A172 (cell line): ENCODE results near the gene SLC38A8. TPM values are rescaled to one million over a fixed set of nuclear protein-coding genes. Genes with fewer than 3 reads are reported as not detected.
A peak's percentile ranks its signal among the peaks of the same experiment; 100 is the strongest.

Source experiments
- DNase-seq: peaks from one replicate; pipeline ENCODE4 v3.0.0-alpha.2; 2015; ENCODE audit warnings: low spot score
- total RNA-seq: library from RNA; depleted of rRNA; stranded (reverse); fragments of >200 nt; shearing (Covaris generic); gene quantifications from 2 replicates; pipeline ENCODE4 v1.2.3, GENCODE V29; 2014

SLC38A8 gene
- total RNA-seq, 1 experiment from 2014 or later: not detected

- no peak for DNase-seq
Measured at GRCh38 chr16:84068783-84069462, 26.3 kb upstream of the SLC38A8 start.

DNA sequence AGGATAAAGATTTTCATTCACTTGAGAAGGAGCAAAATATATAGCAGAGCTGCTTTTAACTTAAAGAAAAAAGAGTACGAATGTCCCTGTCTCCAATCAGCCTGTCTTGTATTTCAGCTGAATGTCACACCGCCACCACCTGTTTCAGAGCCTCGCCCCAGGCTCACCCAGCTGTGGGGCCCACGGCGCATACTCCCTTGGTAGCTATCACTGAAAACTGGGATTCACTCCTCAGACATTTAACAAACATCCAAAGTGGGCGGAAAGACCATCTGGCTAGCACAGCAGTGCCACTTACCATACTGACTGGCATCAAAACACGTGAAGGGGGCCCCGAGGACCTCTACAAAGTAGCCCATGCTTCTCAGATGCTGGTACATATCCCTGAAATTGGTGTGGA is 25.4 kb upstream of the SLC38A8 start:
- DNase-seq: no peak

- no peak for DNase-seq
Measured at GRCh38 chr16:84067640-84068039, 25.0 kb upstream of the SLC38A8 start.

DNA sequence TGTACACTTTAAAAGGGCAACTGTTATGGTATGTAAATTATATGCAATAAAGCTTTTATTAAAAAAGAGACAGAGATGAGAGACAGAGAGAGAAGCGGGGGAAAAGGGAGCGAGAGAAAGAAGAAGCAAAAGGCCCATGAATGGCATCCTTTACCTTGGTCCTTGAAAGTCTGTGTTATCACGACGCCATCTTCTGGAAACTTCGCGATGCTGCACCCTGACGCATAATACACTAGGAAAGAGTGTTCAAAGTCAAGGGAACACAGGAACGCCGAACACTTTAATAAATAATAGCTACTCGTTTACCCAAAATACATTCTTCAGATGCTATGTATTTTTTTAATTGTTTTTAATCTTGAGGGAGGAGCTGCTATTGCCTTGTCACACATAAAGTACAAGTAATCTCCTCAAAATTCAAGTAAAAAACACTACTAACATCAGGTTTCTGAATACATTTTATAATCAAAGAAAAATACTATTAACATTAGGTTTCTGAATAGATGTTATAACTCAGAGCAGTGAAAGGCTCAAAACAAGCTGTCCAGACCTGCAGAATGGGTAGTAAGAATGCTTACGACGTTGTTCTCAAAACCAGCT is 23.0 kb upstream of the SLC38A8 start:
- peak; percentile 60 for DNase-seq

- no peak for DNase-seq
Measured at GRCh38 chr16:84063980-84064379, 21.4 kb upstream of the SLC38A8 start.

GRCh38 chr16:84062734-84063640 is 20.4 kb upstream of the SLC38A8 start:
- DNase-seq: peak; percentile 89

GRCh38 chr16:84061236-84061819 is 18.7 kb upstream of the SLC38A8 start:
- no peak for DNase-seq

GRCh38 chr16:84059946-84060901 is 17.6 kb upstream of the SLC38A8 start:
- DNase-seq: no peak

DNA sequence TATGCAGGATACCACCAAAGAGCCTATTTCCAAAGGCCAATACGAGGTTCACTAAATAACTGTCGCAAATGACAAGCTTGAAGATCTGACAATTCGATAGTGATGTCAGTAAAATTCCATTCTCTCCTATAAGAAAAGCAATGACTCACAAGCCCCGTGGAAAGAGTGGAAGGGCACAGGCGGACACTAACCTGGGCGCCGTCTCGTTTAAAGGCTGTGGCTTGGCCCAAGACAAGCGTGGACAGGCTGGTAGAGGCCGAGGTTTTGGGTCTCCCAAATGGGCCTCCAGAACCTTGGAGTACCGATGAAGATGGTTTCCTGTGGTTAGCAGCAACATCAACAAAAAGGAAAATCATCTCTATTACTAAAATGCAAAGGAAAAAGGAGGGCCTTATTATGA is 16.5 kb upstream of the SLC38A8 start:
- DNase-seq: no peak

GRCh38 chr16:84058664-84059063 is 16.1 kb upstream of the SLC38A8 start:
- DNase-seq: no peak

DNA sequence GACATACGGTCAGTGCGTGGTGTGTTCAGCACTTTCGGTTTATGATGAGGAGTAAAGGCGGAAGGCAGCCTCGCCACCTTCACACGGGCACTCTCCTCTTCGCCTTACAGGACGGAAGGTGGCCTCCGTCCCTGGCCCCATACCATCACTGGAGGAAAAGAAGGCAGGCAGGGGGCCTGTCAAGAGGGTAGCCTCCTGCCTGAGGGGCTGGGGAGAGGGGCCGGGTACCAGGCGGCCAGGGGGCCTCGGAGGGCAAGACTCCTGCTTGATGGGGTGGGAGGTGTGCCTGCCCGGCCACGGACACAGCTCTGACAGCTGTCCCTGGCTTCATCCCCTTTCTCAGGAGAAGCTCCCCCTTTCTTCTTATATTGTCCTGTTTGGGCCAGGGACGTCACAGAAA is 15.6 kb upstream of the SLC38A8 start:
- no peak for DNase-seq

DNA sequence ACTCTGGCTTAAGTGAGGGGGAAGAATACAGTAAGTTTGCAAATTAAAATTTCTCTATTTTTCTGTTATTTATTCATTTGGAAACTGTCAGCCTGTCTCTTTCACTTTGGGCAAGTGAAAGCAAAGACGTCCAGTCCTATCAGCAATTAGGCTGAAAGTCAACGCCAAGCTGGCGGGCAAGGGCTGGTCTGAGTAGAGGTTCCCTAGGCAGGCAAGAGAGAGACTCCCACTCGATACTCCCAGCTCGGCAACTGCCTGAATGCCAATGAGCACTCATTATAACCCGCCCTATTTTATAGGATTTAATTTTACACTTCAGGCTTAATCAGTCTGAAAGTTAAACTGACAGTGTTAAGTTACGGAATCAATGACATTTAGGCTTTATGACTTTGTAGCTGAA is 14.3 kb upstream of the SLC38A8 start:
- no peak for DNase-seq

DNA sequence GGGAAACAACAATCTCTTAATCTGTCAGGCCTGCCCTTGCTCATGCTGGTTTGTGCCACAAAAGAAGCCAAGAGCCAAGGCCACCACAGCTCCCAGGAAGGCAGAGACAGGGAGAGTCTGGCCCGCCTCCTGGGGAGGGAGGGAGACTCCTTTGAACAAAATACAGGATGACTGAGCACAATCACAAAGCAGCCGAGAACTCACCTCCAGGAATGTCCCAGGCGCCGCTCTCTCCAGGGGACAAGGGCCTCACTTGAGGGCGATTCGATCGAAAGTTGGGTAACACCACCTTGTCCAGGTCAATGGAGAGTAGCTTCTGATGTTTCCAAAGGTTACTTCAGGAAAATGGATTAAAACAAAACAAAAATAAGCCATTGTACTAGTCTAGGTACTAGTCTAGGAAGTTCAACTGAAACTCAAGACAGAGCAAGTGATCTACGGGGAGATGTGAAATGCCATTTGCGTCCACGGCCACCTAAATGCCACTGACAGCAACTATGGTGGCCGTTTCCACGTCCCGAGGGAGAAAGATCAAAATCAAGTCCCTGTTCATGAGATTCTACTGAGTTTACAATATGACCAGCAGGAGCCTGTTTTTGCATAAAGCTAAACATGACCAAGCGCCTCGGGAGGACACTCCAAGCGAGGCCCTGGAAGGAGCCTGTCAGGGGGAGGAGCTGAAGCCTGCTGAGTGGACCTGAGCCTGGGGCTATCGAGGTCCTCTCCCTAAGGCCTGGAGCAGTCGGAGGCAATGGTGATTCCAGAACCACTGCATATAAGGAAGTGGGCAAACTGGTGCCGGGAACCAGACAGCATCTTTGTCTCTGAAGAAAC is 13.4 kb upstream of the SLC38A8 start:
- peak; percentile 27 for DNase-seq

DNA sequence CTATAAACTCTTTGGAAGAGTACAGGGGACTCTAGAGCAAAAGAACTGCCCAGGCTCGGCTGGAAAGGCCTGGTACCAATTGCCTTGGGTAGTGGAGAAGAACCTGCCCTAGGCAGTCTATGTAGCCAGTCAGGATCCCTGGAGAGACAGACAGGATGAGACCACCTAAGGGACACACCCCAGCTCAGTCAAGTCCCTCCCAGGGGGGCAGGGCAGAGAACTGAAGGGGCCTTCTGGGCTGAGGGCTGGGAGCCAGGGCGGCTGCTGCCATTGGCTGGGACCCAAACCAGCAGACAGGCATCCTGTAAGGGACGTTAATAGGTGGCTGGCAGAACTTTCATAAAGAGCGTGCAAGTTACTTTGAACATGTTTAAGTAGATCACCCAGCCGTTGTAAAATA is 12.8 kb upstream of the SLC38A8 start:
- DNase-seq: no peak

DNA sequence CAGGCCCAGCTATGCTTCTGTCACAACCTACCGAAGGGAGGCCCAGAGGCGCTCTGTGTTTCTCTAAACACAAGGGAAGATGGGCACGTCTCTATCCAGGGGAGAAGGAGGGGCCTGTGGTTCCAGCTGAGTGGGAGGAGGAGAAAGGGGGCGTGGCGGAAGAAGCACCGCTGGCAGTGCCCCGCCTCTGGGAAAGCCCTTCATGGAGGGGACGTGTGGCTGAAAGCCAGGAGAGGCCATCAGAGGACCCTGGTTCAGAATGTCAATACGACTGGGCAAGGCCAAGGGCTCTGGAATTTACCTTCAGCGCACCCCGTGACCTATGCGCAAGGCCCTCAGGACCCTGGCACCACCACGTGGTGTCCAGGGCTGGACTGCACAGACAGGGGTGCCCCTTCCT is 12.3 kb upstream of the SLC38A8 start:
- no peak for DNase-seq

DNA sequence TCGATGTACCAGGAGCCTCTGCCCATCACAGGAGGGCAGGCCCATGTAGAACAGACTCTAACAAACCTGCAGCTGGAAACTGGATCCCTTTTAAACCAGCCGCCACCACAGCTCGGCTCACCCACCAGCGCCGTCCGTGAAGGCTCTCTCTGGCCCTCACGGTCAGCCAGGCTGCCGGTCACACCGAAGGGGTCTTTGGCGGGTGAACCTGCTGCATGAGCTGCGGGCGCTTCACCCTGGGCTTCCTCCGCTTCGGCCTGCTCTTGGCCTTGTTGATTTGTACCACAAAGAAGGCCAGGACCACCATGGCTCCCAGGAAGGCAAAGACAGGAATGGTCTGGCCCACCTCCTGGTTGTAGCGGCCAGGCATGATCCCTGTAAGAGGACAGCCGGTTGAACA is 11.7 kb upstream of the SLC38A8 start:
- DNase-seq: no peak

- DNase-seq: no peak
Measured at GRCh38 chr16:84053237-84053636, 10.6 kb upstream of the SLC38A8 start.

- DNase-seq: no peak
Measured at GRCh38 chr16:84052071-84052622, 9.6 kb upstream of the SLC38A8 start.

DNA sequence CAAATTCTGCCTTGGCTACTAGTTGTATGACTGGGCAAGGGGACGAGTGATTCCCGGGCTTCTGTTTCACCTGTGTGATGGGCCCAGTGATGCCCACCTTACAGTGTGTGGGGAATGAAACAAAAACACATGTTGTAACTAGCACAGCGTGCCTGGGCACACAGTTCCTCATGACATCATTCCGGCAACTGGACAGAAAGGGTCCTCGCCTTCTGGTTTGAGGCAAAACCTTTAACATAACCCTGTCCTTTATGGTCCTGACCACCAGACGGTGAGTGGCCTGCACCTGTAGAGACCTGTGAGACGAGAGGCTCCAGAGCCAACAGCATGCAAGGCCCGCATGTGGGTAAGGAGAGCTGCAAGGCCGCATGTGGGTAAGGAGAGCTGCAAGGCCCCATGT is 7.7 kb upstream of the SLC38A8 start:
- DNase-seq: no peak
